Measurements from ENCODE around the gene GXYLT2.

Gene GXYLT2

DNA sequence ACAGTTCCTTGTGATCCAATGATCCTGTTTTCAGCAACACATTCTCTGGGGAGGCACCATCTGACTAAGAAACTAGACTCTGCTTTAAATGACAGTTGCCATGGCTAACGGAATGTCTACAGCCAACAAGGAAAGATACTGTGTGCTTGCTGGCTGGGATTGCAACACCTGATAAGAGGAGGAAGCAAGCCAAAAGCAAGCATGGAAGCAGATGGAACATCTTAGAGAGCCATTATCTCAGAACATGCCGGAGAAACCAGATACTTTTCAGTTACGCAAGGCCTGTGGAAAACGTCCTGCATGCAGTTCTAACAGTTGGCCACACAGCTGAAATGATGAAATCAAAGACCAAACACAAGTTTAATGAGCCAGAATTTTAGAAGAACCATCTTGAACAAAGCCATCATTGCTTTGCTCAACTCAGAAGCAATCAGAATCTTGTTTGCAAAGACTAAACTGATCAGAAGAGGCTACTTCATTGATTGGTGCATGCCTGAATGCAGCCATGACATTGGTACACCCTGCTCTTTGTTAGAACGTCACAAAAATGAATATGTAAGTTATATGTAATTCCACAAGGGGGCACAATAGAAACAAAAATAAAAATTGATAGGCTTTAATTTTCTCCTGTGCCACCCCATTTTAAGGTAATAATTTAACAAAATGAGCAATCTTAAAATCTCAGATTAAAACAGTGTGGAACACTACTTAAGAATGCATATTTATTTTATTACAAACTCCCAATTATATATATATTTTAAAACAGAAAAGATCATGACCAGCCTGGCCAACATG lies 50.8 kb downstream of the GXYLT2 start:
- Histone ChIP-seq H3K27ac (ENCODE audit: low read depth, low read length) (peak overlapping the region; percentile 73), H3K36me3 (ENCODE audit: insufficient read depth, low read length) (no peaks in the 10 kb centered on the region), H3K79me2 (ENCODE audit: control insufficient read depth, insufficient read depth, low read length, unreplicated experiment) (no peaks in the 10 kb centered on the region), H2AFZ (ENCODE audit: low read length, unreplicated experiment) (peak overlapping the region; percentile 77), H3K4me3 (ENCODE audit: low read depth, low read length) (peak overlapping the region; percentile 36), H3K27me3 (ENCODE audit: insufficient read depth, low read length) (no peaks in the 10 kb centered on the region), H3K4me1 (ENCODE audit: control insufficient read depth, insufficient read depth, low read length, unreplicated experiment) (peaks cover 7% of the 10 kb centered on the region)

DNA sequence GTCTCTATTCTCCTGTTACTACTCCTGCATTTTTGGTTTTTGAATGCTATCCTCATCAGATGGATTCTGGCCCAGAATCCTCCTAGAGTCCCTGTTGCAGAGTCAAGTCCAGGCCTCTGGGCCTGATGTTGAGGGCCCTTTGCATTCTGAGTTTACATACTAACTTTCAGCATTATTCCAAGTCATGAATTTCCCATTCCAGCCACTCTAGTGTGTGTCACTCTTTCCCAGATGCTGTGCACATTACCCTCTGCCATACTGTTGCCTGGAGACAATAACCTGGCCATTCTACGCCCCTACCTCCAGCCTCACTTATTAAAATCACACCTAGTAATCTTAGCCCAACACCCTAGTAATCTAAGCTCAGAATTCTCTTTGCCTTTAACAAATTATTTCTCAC lies 53.4 kb downstream of the GXYLT2 start:
- Histone ChIP-seq H3K4me1 (ENCODE audit: control insufficient read depth, insufficient read depth, low read length, unreplicated experiment) (peaks cover 16% of the 10 kb centered on the region), H3K79me2 (ENCODE audit: control insufficient read depth, insufficient read depth, low read length, unreplicated experiment) (no peaks in the 10 kb centered on the region), H3K27ac (ENCODE audit: low read depth, low read length) (no peak overlapping the region), H2AFZ (ENCODE audit: low read length, unreplicated experiment) (no peak overlapping the region), H3K27me3 (ENCODE audit: insufficient read depth, low read length) (no peaks in the 10 kb centered on the region), H3K4me3 (ENCODE audit: low read depth, low read length) (no peak overlapping the region), H3K36me3 (ENCODE audit: insufficient read depth, low read length) (no peaks in the 10 kb centered on the region)

DNA sequence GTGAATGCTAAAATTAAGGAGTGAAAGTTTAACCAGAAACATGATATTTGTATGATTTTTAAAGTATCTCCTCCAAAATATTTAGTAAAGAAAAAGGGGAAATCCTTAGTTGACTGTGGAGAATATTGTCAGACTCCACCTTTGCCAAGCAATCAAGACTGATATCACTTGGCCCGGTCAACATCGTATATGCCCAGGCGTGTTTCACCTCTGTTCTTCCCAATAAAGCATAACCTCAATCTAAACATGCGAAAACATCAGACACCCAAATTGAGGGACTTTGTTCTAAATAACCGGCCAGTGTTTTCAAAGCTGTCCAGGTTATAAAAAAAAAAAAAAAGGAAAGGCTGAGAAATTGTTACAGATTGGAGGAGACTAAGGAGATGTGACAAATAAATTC lies 54.6 kb downstream of the GXYLT2 start:
- no peaks in the 10 kb centered on the region for H3K27me3 ChIP-seq (ENCODE audit: insufficient read depth, low read length)
- no peaks in the 10 kb centered on the region for H3K79me2 ChIP-seq (ENCODE audit: control insufficient read depth, insufficient read depth, low read length, unreplicated experiment)
- no peaks in the 10 kb centered on the region for H3K36me3 ChIP-seq (ENCODE audit: insufficient read depth, low read length)
- no peak overlapping the region for H2AFZ ChIP-seq (ENCODE audit: low read length, unreplicated experiment)
- peaks cover 17% of the 10 kb centered on the region for H3K4me1 ChIP-seq (ENCODE audit: control insufficient read depth, insufficient read depth, low read length, unreplicated experiment)
- no peak overlapping the region for H3K27ac ChIP-seq (ENCODE audit: low read depth, low read length)
- H3K4me3 ChIP-seq (ENCODE audit: low read depth, low read length), result no peak overlapping the region

DNA sequence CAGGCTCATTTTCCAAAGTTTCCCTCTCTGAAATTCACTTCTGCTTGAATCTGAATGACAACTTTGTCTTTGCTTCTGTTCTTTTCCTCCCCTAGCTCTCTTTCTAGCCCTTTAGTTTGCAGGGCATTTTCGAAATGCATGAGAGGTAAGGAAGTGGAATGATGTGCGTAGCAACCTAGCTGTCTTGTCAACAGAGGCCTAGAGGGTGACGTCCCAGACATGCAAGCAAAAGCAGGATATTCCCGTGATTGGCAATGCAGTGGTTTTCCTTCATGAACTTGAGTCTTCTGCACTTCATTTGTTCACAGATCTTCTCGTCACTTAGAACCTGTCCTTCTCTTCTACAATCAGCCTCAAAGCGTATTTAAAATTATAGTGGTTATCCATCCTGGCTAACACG lies 56.9 kb downstream of the GXYLT2 start:
- H2AFZ ChIP-seq (ENCODE audit: low read length, unreplicated experiment), result no peak overlapping the region
- H3K27me3 ChIP-seq (ENCODE audit: insufficient read depth, low read length), result no peaks in the 10 kb centered on the region
- no peaks in the 10 kb centered on the region for H3K79me2 ChIP-seq (ENCODE audit: control insufficient read depth, insufficient read depth, low read length, unreplicated experiment)
- peaks cover 10% of the 10 kb centered on the region for H3K4me1 ChIP-seq (ENCODE audit: control insufficient read depth, insufficient read depth, low read length, unreplicated experiment)
- H3K27ac ChIP-seq (ENCODE audit: low read depth, low read length), result no peak overlapping the region
- H3K4me3 ChIP-seq (ENCODE audit: low read depth, low read length), result no peak overlapping the region
- H3K36me3 ChIP-seq (ENCODE audit: insufficient read depth, low read length), result no peaks in the 10 kb centered on the region

DNA sequence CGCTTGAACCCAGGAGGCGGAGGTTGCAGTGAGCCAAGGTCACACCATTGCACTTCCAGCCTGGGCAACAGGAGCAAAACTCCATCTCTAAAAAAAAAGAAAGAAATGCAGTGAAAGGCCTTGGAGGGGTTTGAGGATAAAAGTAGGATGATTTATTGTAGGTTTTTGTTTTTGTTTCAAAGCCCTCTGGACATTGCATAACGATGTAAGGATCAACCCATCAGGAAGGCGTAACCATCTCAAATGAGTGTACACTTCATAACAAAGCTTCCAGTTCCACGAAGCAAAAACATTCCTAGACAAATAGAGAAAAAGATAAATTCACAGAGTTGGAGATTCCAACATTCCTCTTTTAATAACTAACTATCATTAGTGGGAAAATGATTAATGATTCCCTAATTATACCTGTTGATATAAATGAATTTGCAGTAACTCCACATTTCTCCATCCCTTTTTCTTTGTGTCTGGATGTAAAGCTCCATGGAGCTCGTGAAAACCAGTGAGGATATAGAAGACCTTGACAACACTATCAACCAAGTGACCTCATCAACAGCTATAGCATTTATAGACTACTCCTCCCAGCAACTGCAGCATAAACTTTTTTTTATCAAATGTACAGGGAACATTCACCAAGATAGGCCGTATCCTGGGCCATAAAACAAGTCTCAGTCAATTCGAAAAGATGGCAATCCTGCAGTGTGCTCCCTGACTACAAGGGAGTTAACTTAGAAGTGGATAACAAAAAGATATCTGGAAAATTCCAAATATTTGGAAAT lies 60.1 kb downstream of the GXYLT2 start:
- Histone ChIP-seq H2AFZ (ENCODE audit: low read length, unreplicated experiment) (no peak overlapping the region), H3K36me3 (ENCODE audit: insufficient read depth, low read length) (no peaks in the 10 kb centered on the region), H3K27me3 (ENCODE audit: insufficient read depth, low read length) (no peaks in the 10 kb centered on the region), H3K4me1 (ENCODE audit: control insufficient read depth, insufficient read depth, low read length, unreplicated experiment) (peaks cover 10% of the 10 kb centered on the region), H3K4me3 (ENCODE audit: low read depth, low read length) (no peak overlapping the region), H3K79me2 (ENCODE audit: control insufficient read depth, insufficient read depth, low read length, unreplicated experiment) (no peaks in the 10 kb centered on the region), H3K27ac (ENCODE audit: low read depth, low read length) (no peak overlapping the region)

DNA sequence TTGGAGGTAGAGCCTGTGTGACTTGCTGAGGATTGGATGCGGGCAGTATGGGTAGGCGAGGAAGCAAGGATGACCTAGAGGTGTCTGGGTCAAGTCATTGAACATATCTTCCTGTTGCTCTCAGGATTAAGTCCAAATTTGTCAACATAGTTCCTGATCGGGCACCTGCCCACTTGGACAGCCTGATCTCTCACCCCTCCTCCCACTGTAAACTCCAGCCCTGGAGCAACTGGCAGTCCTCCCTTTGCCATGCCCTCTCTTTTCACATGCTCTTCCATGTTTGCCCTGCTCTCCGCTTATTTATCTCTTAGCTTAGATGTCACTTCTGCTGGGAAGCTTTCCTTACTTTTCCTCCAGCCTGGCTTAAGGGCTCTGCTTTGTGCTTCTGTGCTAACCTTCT lies 61.2 kb downstream of the GXYLT2 start:
- Histone ChIP-seq H3K27me3 (ENCODE audit: insufficient read depth, low read length) (no peaks in the 10 kb centered on the region), H3K4me1 (ENCODE audit: control insufficient read depth, insufficient read depth, low read length, unreplicated experiment) (peaks cover 10% of the 10 kb centered on the region), H3K27ac (ENCODE audit: low read depth, low read length) (no peak overlapping the region)

DNA sequence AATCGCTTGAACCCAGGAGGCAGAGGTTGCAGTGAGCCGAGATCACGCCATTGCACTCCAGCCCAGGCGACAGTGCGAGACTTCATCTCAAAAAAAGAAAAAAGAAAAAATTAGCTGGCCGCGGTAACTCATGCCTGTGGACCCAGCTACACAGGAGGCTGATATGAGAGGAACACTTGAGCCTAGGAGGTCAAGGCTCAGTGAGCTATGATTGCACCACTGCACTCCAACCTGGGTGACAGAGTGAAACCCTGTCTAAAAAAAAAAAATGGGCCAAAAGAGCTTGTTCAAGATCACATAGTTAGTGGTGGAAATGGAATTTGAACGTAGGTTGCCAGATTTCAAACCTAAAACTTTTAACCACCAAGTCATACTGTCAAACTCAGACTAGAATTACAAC lies 62.5 kb downstream of the GXYLT2 start:
- Histone ChIP-seq H3K79me2 (ENCODE audit: control insufficient read depth, insufficient read depth, low read length, unreplicated experiment) (no peaks in the 10 kb centered on the region), H3K36me3 (ENCODE audit: insufficient read depth, low read length) (no peaks in the 10 kb centered on the region), H3K4me3 (ENCODE audit: low read depth, low read length) (no peak overlapping the region), H2AFZ (ENCODE audit: low read length, unreplicated experiment) (no peak overlapping the region), H3K27ac (ENCODE audit: low read depth, low read length) (no peak overlapping the region), H3K27me3 (ENCODE audit: insufficient read depth, low read length) (no peaks in the 10 kb centered on the region), H3K4me1 (ENCODE audit: control insufficient read depth, insufficient read depth, low read length, unreplicated experiment) (peaks cover 10% of the 10 kb centered on the region)

More for the DNA sequence above, 61.2 kb downstream of the GXYLT2 start:
- H3K36me3 ChIP-seq (ENCODE audit: insufficient read depth, low read length), result no peaks in the 10 kb centered on the region
- no peak overlapping the region for H3K4me3 ChIP-seq (ENCODE audit: low read depth, low read length)
- H2AFZ ChIP-seq (ENCODE audit: low read length, unreplicated experiment), result no peak overlapping the region
- no peaks in the 10 kb centered on the region for H3K79me2 ChIP-seq (ENCODE audit: control insufficient read depth, insufficient read depth, low read length, unreplicated experiment)

DNA sequence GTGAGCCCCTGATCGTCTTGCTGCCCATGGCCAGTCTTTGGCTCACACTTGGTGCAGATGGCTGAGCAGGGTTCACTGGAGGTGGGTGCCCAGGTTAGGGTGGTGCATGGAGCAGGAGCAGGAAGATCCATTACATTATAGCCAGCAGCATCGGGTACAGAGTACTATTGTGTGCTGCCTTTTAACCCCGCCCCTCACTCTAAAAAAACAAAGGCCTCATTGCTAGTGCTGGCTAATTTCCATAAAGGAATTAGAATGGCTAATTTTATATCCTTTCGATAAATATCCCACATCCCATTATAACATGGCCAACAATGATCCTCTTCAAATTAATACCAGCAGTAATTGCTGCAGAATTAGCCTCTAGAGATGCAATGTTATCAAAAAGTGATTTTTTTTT lies 63.0 kb downstream of the GXYLT2 start:
- H3K79me2 ChIP-seq (ENCODE audit: control insufficient read depth, insufficient read depth, low read length, unreplicated experiment), result no peaks in the 10 kb centered on the region
- H3K27me3 ChIP-seq (ENCODE audit: insufficient read depth, low read length), result no peaks in the 10 kb centered on the region
- no peak overlapping the region for H3K4me3 ChIP-seq (ENCODE audit: low read depth, low read length)
- H2AFZ ChIP-seq (ENCODE audit: low read length, unreplicated experiment), result no peak overlapping the region
- H3K4me1 ChIP-seq (ENCODE audit: control insufficient read depth, insufficient read depth, low read length, unreplicated experiment), result peaks cover 6% of the 10 kb centered on the region
- H3K27ac ChIP-seq (ENCODE audit: low read depth, low read length), result no peak overlapping the region
- no peaks in the 10 kb centered on the region for H3K36me3 ChIP-seq (ENCODE audit: insufficient read depth, low read length)

DNA sequence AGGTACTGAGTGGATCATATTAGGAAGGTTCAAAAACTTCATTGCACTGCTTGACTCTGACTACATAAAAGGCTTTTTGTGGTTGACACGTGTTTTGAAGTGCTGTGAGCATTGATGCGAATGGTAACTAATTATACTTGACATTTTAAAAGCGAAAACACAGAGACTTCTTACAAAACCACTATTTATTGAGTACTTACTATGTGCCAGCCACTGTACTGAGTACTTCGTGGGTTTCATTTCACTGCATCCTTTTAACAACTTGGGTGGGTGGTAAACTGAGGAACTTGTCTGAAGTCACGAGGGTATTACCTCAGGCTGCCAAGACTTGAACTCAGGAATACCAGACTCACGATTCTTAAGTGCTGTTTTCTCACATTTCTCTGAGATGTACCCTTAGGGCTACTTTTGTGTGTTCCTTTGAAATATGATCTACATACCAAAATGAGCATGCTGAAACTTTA lies 63.4 kb downstream of the GXYLT2 start:
- Histone ChIP-seq H3K27me3 (ENCODE audit: insufficient read depth, low read length) (no peaks in the 10 kb centered on the region), H3K27ac (ENCODE audit: low read depth, low read length) (no peak overlapping the region), H3K4me1 (ENCODE audit: control insufficient read depth, insufficient read depth, low read length, unreplicated experiment) (peaks cover under 1% of the 10 kb centered on the region), H3K4me3 (ENCODE audit: low read depth, low read length) (no peak overlapping the region), H2AFZ (ENCODE audit: low read length, unreplicated experiment) (no peak overlapping the region), H3K79me2 (ENCODE audit: control insufficient read depth, insufficient read depth, low read length, unreplicated experiment) (no peaks in the 10 kb centered on the region), H3K36me3 (ENCODE audit: insufficient read depth, low read length) (no peaks in the 10 kb centered on the region)

DNA sequence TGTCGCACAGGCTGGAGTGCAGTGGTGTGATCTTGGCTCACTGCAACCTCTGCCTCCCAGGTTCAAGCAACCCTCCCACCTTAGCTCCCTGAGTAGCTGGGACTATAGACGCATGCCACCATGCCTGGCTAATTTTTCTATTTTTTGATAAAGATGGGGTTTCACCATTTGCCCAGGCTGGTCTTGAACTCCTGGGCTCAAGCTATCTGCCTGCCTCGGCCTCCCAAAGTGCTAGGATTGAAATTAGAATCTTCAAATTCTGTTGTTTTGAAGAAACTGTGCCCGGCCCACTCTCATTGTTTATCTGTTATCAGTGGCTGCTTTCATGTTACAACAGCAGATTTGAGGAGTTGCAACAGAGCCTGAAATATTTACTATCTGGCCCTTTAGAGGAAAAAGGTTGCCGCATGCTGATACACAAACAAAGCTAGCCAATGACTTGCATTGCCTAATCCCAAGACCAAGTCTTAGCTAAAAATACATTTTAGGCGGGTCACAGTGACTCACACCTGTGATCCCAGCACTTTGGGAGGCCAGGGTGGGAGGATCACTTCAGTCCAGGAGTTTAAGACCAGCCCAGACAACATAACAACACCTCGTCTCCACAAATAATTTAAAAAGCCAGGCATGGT lies 65.6 kb downstream of the GXYLT2 start:
- Histone ChIP-seq H3K27me3 (ENCODE audit: insufficient read depth, low read length) (no peaks in the 10 kb centered on the region), H3K4me3 (ENCODE audit: low read depth, low read length) (no peak overlapping the region), H3K79me2 (ENCODE audit: control insufficient read depth, insufficient read depth, low read length, unreplicated experiment) (no peaks in the 10 kb centered on the region), H3K4me1 (ENCODE audit: control insufficient read depth, insufficient read depth, low read length, unreplicated experiment) (no peaks in the 10 kb centered on the region), H2AFZ (ENCODE audit: low read length, unreplicated experiment) (no peak overlapping the region), H3K36me3 (ENCODE audit: insufficient read depth, low read length) (no peaks in the 10 kb centered on the region), H3K27ac (ENCODE audit: low read depth, low read length) (no peak overlapping the region)

Data from ACC112 (cell line).